Endothelial cell (in vitro differentiated cells): Measurements from ENCODE around the gene UBTFL1. TPM values are rescaled to one million over a fixed set of nuclear protein-coding genes. Genes with fewer than 3 reads are reported as not detected.
A peak's percentile ranks its signal among the peaks of the same experiment; 100 is the strongest.

Source experiments
- DNase-seq: peaks from one replicate; pipeline ENCODE4 v3.0.0; 2021; ENCODE audit warnings: low spot score
- H3K27ac Mint-ChIP-seq: one replicate; pipeline ENCODE4 v1.8.0; 2021; ENCODE audit warnings: mixed read lengths, inconsistent platforms; ENCODE audit not compliant: unreplicated experiment
- H3K27me3 Mint-ChIP-seq: one replicate; pipeline ENCODE4 v1.8.0; 2021; ENCODE audit warnings: mild to moderate bottlenecking, moderate library complexity, mixed read lengths, inconsistent platforms; ENCODE audit not compliant: unreplicated experiment
- H3K36me3 Mint-ChIP-seq: one replicate; pipeline ENCODE4 v1.8.0; 2021; ENCODE audit warnings: mild to moderate bottlenecking, low read depth, mixed read lengths, inconsistent platforms; ENCODE audit not compliant: unreplicated experiment
- H3K4me1 Mint-ChIP-seq: one replicate; pipeline ENCODE4 v1.8.0; 2021; ENCODE audit warnings: mild to moderate bottlenecking, mixed read lengths, inconsistent platforms; ENCODE audit not compliant: unreplicated experiment
- H3K4me3 Mint-ChIP-seq: one replicate; pipeline ENCODE4 v1.8.0; 2021; ENCODE audit warnings: mild to moderate bottlenecking, mixed read lengths, inconsistent platforms; ENCODE audit not compliant: unreplicated experiment
- H3K9me3 Mint-ChIP-seq: one replicate; pipeline ENCODE4 v1.8.0; 2021; ENCODE audit warnings: mixed read lengths, inconsistent platforms; ENCODE audit not compliant: unreplicated experiment
- total RNA-seq: library from RNA; stranded (reverse); fragmentation: NEBNext Ultra II Directional; extraction: Animal tissue kit (Norgen Biotek cat#: 25700); gene quantifications from one replicate; pipeline ENCODE4 v1.2.1, GENCODE V29; 2021; ENCODE audit not compliant: unreplicated experiment
- TF ChIP-seq, protein P1 (sequence below): fragments of 200-600 bp; sonication (generic); IDR thresholded peaks from one replicate; pipeline ENCODE4 v1.5.0; 2021; ENCODE audit warnings: antibody characterized with exemption; ENCODE audit not compliant: unreplicated experiment

UBTFL1 gene
- total RNA-seq, 1 donor from 2014 or later: not detected

DNA sequence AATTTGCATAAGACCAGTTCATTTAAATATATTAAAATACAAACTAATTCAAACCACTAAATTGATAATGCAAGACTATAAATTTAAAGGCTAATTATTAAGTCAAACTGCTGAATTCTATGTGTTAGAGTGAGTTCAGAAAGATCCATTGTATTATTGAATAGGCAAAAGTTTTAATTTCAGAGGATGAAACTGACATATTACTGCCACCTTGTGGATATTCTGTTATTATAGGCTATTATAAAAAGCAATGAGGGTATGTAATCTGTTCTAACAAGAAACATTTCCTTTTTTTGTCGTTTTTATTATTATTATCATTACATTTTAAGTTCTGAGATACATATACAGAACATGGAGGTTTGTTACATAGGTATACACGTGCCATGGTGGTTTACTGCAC lies 27.8 kb downstream of the UBTFL1 start:
- Mint-ChIP-seq H3K36me3 (no peaks in the 10 kb centered on the region), H3K4me3 (no peak overlapping the region), H3K27ac (no peak overlapping the region), H3K4me1 (peaks cover 3% of the 10 kb centered on the region), H3K9me3 (no peaks in the 10 kb centered on the region), H3K27me3 (peaks cover 1% of the 10 kb centered on the region)
- TF ChIP-seq, protein P1, sequence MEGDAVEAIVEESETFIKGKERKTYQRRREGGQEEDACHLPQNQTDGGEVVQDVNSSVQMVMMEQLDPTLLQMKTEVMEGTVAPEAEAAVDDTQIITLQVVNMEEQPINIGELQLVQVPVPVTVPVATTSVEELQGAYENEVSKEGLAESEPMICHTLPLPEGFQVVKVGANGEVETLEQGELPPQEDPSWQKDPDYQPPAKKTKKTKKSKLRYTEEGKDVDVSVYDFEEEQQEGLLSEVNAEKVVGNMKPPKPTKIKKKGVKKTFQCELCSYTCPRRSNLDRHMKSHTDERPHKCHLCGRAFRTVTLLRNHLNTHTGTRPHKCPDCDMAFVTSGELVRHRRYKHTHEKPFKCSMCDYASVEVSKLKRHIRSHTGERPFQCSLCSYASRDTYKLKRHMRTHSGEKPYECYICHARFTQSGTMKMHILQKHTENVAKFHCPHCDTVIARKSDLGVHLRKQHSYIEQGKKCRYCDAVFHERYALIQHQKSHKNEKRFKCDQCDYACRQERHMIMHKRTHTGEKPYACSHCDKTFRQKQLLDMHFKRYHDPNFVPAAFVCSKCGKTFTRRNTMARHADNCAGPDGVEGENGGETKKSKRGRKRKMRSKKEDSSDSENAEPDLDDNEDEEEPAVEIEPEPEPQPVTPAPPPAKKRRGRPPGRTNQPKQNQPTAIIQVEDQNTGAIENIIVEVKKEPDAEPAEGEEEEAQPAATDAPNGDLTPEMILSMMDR: peak; percentile 70
- no peak for DNase-seq

DNA sequence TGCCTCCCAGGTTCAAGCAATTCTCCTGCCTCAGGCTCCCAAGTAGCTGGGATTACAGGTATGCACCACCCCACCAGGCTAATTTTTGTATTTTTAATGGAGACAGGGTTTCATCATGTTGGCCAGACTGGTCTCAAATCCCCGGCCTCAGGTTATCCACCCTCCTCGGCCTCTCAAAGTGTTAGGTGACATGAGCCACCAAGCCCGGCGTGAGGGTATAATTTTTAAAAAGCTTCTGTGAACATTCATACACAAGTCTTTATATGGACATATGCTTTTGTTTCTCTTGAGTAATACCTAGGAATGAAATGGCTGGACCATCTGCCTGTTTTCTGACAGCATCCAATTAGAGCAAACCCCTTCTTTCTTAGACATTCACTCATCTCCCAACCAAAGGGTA lies 34.4 kb downstream of the UBTFL1 start:
- peaks cover 1% of the 10 kb centered on the region for H3K27me3 Mint-ChIP-seq
- H3K27ac Mint-ChIP-seq: no peak overlapping the region
- no peaks in the 10 kb centered on the region for H3K36me3 Mint-ChIP-seq
- DNase-seq: no peak
- no peaks in the 10 kb centered on the region for H3K9me3 Mint-ChIP-seq
- no peak overlapping the region for H3K4me3 Mint-ChIP-seq
- no peaks in the 10 kb centered on the region for H3K4me1 Mint-ChIP-seq
- TF ChIP-seq, protein P1: no peak

DNA sequence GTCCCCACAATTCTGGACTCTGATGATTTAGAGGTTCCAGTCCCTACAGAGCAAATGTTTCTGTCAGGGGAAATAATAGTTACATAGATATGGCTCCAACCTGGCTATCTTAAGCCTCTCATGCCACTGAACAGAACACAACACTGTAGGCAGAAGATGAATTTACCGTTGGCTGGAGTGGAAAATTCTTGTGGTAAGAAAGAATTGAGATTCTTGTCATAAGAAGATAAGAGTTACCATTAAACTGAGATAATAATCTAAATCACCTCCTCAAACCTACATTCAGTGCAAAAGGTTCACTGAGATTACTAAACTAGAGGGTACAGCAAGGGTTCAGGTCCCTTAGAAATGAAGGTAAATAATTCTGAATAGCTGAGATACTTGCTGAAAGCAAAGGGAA lies 38.6 kb downstream of the UBTFL1 start:
- TF ChIP-seq, protein P1: no peak

DNA sequence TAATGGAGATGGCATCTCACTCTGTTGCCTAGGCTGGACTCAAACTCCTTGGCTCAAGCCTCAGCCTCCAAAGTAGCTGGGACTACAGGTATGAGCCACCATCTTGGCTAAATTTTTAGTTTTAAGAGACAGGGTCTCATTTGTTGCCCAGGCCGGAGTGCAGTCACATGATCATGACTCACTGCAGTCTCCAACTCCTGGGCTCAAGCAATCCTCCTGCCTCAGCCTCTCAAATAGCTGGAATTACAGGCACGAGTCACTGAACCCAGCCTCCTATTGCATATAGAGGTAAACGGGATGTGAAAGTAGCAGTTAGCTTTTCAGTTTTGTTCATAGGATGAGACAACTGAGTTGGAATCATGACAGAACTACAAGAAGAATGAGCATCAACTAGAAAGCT lies 39.2 kb downstream of the UBTFL1 start:
- no peak for DNase-seq
- no peak overlapping the region for H3K27ac Mint-ChIP-seq
- no peaks in the 10 kb centered on the region for H3K4me1 Mint-ChIP-seq

More for the DNA sequence above, 38.6 kb downstream of the UBTFL1 start:
- Mint-ChIP-seq H3K27ac (no peak overlapping the region), H3K27me3 (no peaks in the 10 kb centered on the region), H3K36me3 (no peaks in the 10 kb centered on the region), H3K4me1 (no peaks in the 10 kb centered on the region), H3K9me3 (no peaks in the 10 kb centered on the region), H3K4me3 (no peak overlapping the region)
- no peak for DNase-seq

More for the DNA sequence above, 39.2 kb downstream of the UBTFL1 start:
- TF ChIP-seq, protein P1: no peak
- H3K9me3 Mint-ChIP-seq: no peaks in the 10 kb centered on the region
- no peaks in the 10 kb centered on the region for H3K27me3 Mint-ChIP-seq
- H3K36me3 Mint-ChIP-seq: no peaks in the 10 kb centered on the region
- no peak overlapping the region for H3K4me3 Mint-ChIP-seq
